SH-SY5Y (cell line): Measurements from ENCODE around the gene APOL2.

Experiments
- GATA2 ChIP-seq: IDR thresholded peaks from 2 replicates; pipeline ENCODE4 v1.6.1; 2011; ENCODE audit warnings: mild to moderate bottlenecking, low read depth, low read length
- GATA3 ChIP-seq: IDR thresholded peaks from 2 replicates; pipeline ENCODE4 v1.6.1; 2011; ENCODE audit warnings: low read depth, mild to moderate bottlenecking, low read length, moderate library complexity

- TF ChIP-seq GATA2 (no peak), GATA3 (no peak)
These were observed 40.3 kb downstream of the APOL2 start for GRCh38 chr22:36199001-36199551.
